SK-N-SH treated with all-trans-retinoic acid at 6 μM for 48 hours (cell line): Measurements from ENCODE around the gene SPZ1.

ENCODE experiments used
- ARNTL ChIP-seq: fragments of 450-650 bp; formaldehyde crosslinking; IDR thresholded peaks from 2 replicates; pipeline ENCODE4 v1.5.0; 2020; ENCODE audit warnings: low read depth, mild to moderate bottlenecking, moderate library complexity, borderline replicate concordance
- ZFP30 ChIP-seq: fragments of 450-650 bp; formaldehyde crosslinking; IDR thresholded peaks from 2 replicates; pipeline ENCODE4 v1.5.0; 2022; ENCODE audit warnings: mild to moderate bottlenecking, moderate library complexity

DNA sequence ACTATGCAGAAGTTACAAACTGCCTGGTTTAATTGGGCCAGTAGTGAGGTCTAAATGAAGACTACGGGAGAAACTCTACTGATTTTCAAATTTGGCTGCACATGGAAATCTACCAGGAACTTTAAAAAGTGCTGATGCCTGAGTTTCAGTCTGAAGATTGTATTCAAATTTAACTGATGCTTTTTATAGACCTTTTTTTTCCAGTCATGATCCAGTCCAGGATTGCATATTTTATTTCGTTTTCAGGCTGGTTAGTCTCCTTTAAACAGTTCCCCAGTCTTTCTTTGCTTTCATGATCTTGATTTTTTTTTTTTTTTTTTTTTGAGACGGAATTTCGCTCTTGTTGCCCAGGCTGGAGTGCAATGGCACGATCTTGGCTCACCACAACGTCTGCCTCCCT is 23.7 kb upstream of the SPZ1 start:
- TF ChIP-seq ZFP30 (CRISPR knock-in tag) = no peak
- TF ChIP-seq ARNTL (CRISPR knock-in tag) = no peak
